Ovary (tissue), 3 donors: Measurements from ENCODE around the gene FBXO28.

ENCODE experiments used
- CTCF ChIP-seq, 3 donors: fragments of 450-650 bp in 2 of 3; fragments of 200-600 bp in 1 of 3; IDR thresholded peaks; one replicate each; pipeline versions ENCODE4 v1.5.1 to v1.8.0; 2016 to 2022; ENCODE audit warnings: antibody characterized with exemption in 3 of 3, mild to moderate bottlenecking in 1 of 3
- POLR2A ChIP-seq: fragments of 450-650 bp; IDR thresholded peaks from one replicate; pipeline ENCODE4 v1.6.1; 2017; ENCODE audit warnings: antibody characterized with exemption, mild to moderate bottlenecking, moderate library complexity
- donor health status: DM: no; HTN: no; CAD: no.

DNA sequence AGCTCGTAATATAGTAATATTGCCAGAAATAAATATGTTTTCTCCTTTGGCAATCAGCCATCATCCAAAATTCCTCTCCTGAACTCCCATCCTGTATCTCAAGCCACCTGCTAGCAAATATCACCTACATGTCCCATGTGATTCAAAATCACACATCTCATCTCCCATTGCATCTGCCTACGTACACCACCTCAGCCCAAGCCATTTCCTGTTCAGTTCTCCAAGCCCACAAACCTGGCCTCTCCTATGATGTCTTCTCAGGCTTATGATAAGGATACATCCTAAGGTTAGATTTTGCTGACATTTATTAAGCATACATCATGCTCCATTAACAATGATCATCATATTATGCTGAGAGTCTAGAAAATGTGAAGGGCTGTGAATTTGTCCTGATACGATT lies 37.2 kb downstream of the FBXO28 start:
- TF ChIP-seq CTCF (IDR thresholded peaks at IDR 0.05) (no peak), POLR2A (no peak)
